Natural killer cell (primary cell): ENCODE measurements around the gene HELZ2. TPM values are rescaled to one million over a fixed set of nuclear protein-coding genes. Genes with fewer than 3 reads are reported as not detected.

Experiments
- ATAC-seq, 3 donors: fragments of 150-1000 bp in 2 of 3; fragments of 200-7000 bp in 1 of 3; cut with Tn5 transposase; 1 replicate in 1 of 3; 2 replicates in 2 of 3; pipeline ENCODE4 v1.10.0; 2021; ENCODE audit warnings: mild to moderate bottlenecking in 2 of 3, moderate library complexity in 2 of 3
- DNase-seq, 2 donors: peaks; one replicate each; pipeline versions ENCODE4 v3.0.0 to v3.0.0-alpha.2; 2013 to 2021; ENCODE audit warnings: mixed read lengths in 1 of 2
- H3K27ac ChIP-seq: one replicate; pipeline ENCODE4 v1.5.1; 2013; ENCODE audit warnings: mild to moderate bottlenecking, low read length
- H3K27me3 ChIP-seq: one replicate; pipeline ENCODE4 v1.6.1; 2013; ENCODE audit warnings: low read length; ENCODE audit not compliant: control insufficient read depth, insufficient read depth
- H3K36me3 ChIP-seq: one replicate; pipeline ENCODE4 v1.6.1; 2013; ENCODE audit warnings: low read length; ENCODE audit not compliant: control insufficient read depth, insufficient read depth
- H3K4me1 ChIP-seq: one replicate; pipeline ENCODE4 v1.6.1; 2013; ENCODE audit warnings: low read length; ENCODE audit not compliant: control insufficient read depth, insufficient read depth
- H3K4me3 ChIP-seq: one replicate; pipeline ENCODE4 v1.5.1; 2013; ENCODE audit warnings: low read length
- H3K9me3 ChIP-seq: one replicate; pipeline ENCODE4 v1.6.1; 2013; ENCODE audit warnings: low read length; ENCODE audit not compliant: control insufficient read depth, insufficient read depth
- H3K27ac Mint-ChIP-seq, 2 donors: one replicate each; pipeline ENCODE4 v1.8.0; 2022; ENCODE audit warnings: mild to moderate bottlenecking in 2 of 2, mixed read lengths in 2 of 2, moderate library complexity in 1 of 2
- H3K27me3 Mint-ChIP-seq, 2 donors: one replicate each; pipeline ENCODE4 v1.8.0; 2022; ENCODE audit warnings: low read depth in 2 of 2, mixed read lengths in 2 of 2
- H3K36me3 Mint-ChIP-seq: one replicate; pipeline ENCODE4 v1.8.0; 2022; ENCODE audit warnings: mixed read lengths
- H3K4me1 Mint-ChIP-seq, 2 donors: one replicate each; pipeline ENCODE4 v1.8.0; 2022; ENCODE audit warnings: mixed read lengths in 2 of 2
- H3K4me3 Mint-ChIP-seq: one replicate; pipeline ENCODE4 v1.8.0; 2022; ENCODE audit warnings: mild to moderate bottlenecking, moderate library complexity, mixed read lengths
- H3K9me3 Mint-ChIP-seq, 2 donors: one replicate each; pipeline ENCODE4 v1.8.0; 2022; ENCODE audit warnings: mixed read lengths in 2 of 2
- CTCF ChIP-seq: fragments of 200-600 bp; IDR thresholded peaks from one replicate; pipeline ENCODE4 v1.8.0; 2022; ENCODE audit warnings: antibody characterized with exemption
- WGBS: methylation state at CpG from one replicate; pipeline ENCODE4 v1.1.7; 2013; ENCODE audit warnings: missing lambda C conversion rate; ENCODE audit not compliant: insufficient coverage; 5-methylcytosine and 5-hydroxymethylcytosine counted together
- intact Hi-C: fragments of 100-400 bp; cut with micrococcal nuclease; formaldehyde crosslinking; loops from one replicate; pipeline ENCODE4 v1.14.2; 2022
- total RNA-seq, 4 donors: library from RNA; stranded (reverse); fragments of 120-200 nt in 1 of 4; gene quantifications; one replicate each; pipeline versions ENCODE4 v1.2.3 to v1.2.4, GENCODE V29; 2013 to 2022

HELZ2 gene
- total RNA-seq, 3 donors from 2014 or later (not counting 1 experiment from before 2014, with no cell fraction given) = 85.2 to 90.7 (median 89.4) TPM

- Histone ChIP-seq H3K9me3 (no peaks in the 10 kb centered on the region), H3K27ac (peak within 1 kb of the TSS; percentile 70), H3K36me3 (no peaks in the 10 kb centered on the region), H3K4me3 (peak within 1 kb of the TSS; percentile 37), H3K4me1 (peaks cover 26% of the 10 kb centered on the region), H3K27me3 (peaks cover 2% of the 10 kb centered on the region)
- WGBS = 2% methylated on average over 34 of the region's 34 CpGs
- H3K4me1 Mint-ChIP-seq = peaks cover 0 to 21% of the 10 kb centered on the region in 2 donors
- ATAC-seq (peak; percentile 15 to 21 (median 15)), DNase-seq (peak in 1 of 2 donors; percentile 41)
- no peaks in the 10 kb centered on the region for H3K9me3 Mint-ChIP-seq
- peaks cover 0 to 3% of the 10 kb centered on the region in 2 donors for H3K27me3 Mint-ChIP-seq
- peak within 1 kb of the TSS; percentile 47 for H3K4me3 Mint-ChIP-seq
- no peaks in the 10 kb centered on the region for H3K36me3 Mint-ChIP-seq
- no peak for TF ChIP-seq CTCF
- intact Hi-C loops = loop anchor here (5.0 kb wide), 1 partner anchor 83 kb away; no protein-coding TSS in a partner anchor
- H3K27ac Mint-ChIP-seq = peak within 1 kb of the TSS; percentile 31 to 83
These were observed 20.1 kb downstream of the HELZ2 start, which contains the start of gene FNDC11 for GRCh38 chr20:63553933-63554290. Gene FNDC11 (plus strand): TSS chr20:63554159. CDS start chr20:63555664, 1,505 bp downstream.

- H3K27ac ChIP-seq = peak overlapping the region; percentile 70
- 2% methylated on average over 37 of the region's 37 CpGs for WGBS
- H3K9me3 ChIP-seq = no peaks in the 10 kb centered on the region
- no peaks in the 10 kb centered on the region for H3K36me3 ChIP-seq
- DNase-seq (peak; percentile 81 to 95), ATAC-seq (peak; percentile 84 to 95 (median 87))
- intact Hi-C loops = loop anchor here (5.0 kb wide), 1 partner anchor 84 kb away; no protein-coding TSS in a partner anchor
- Mint-ChIP-seq H3K36me3 (no peaks in the 10 kb centered on the region), H3K9me3 (no peaks in the 10 kb centered on the region), H3K27ac (peak overlapping the region; percentile 31 to 83), H3K4me1 (peaks cover 0 to 21% of the 10 kb centered on the region in 2 donors), H3K4me3 (peak overlapping the region; percentile 47), H3K27me3 (peaks cover 0 to 3% of the 10 kb centered on the region in 2 donors)
- H3K27me3 ChIP-seq = peaks cover 2% of the 10 kb centered on the region
- H3K4me1 ChIP-seq = peaks cover 30% of the 10 kb centered on the region
- no peak for TF ChIP-seq CTCF
- H3K4me3 ChIP-seq = peak overlapping the region; percentile 37
These were observed 20.6 kb downstream of the HELZ2 start for GRCh38 chr20:63553251-63553932.

- peak overlapping the region; percentile 70 for H3K27ac ChIP-seq
- intact Hi-C loops = loop anchor here (5.0 kb wide), 1 partner anchor 85 kb away; no protein-coding TSS in a partner anchor
These were observed 21.4 kb downstream of the HELZ2 start for GRCh38 chr20:63552481-63553249.

More at GRCh38 chr20:63552481-63553249, 21.4 kb downstream of the HELZ2 start:
- Histone ChIP-seq H3K4me1 (peaks cover 30% of the 10 kb centered on the region), H3K9me3 (no peaks in the 10 kb centered on the region), H3K36me3 (no peaks in the 10 kb centered on the region), H3K4me3 (peak overlapping the region; percentile 22), H3K27me3 (peaks cover 2% of the 10 kb centered on the region)
- peak; percentile 40 to 83 for DNase-seq
- Mint-ChIP-seq H3K36me3 (no peaks in the 10 kb centered on the region), H3K9me3 (no peaks in the 10 kb centered on the region), H3K27me3 (peaks cover 0 to 3% of the 10 kb centered on the region in 2 donors), H3K27ac (peak overlapping the region; percentile 31 to 83), H3K4me3 (peak overlapping the region; percentile 56), H3K4me1 (peaks cover 0 to 21% of the 10 kb centered on the region in 2 donors)
- peak; percentile 13 to 49 (median 26) for ATAC-seq
- WGBS = 21% methylated on average over 14 of the region's 15 CpGs
- TF ChIP-seq CTCF = no peak
